HG03039 (cell line): ENCODE data around the gene CCN6.
A peak's percentile ranks its signal among the peaks of the same experiment; 100 is the strongest.
"Not testable (repeated sequence)": the region's sequence is repeated elsewhere in the genome, so short reads cannot be mapped to it uniquely, and the experiment has no call there.

ENCODE experiments used
- ATAC-seq: cut with Tn5 transposase; IDR thresholded peaks from one replicate; pipeline ENCODE4 v1.9.1; 2021; ENCODE audit warnings: mild to moderate bottlenecking, moderate library complexity; ENCODE audit not compliant: unreplicated experiment

Gene CCN6

GRCh38 chr6:112029045-112029822 is 24.7 kb upstream of the CCN6 start:
- ATAC-seq: no peak

GRCh38 chr6:112030206-112030960 is 23.5 kb upstream of the CCN6 start:
- ATAC-seq: no peak

GRCh38 chr6:112030961-112031660 is 22.8 kb upstream of the CCN6 start:
- no peak for ATAC-seq

- ATAC-seq: no peak
Measured at GRCh38 chr6:112031960-112032359, 21.9 kb upstream of the CCN6 start.

GRCh38 chr6:112032728-112033127 is 21.2 kb upstream of the CCN6 start:
- ATAC-seq: no peak

- no peak for ATAC-seq
Measured at GRCh38 chr6:112033791-112034615, 19.9 kb upstream of the CCN6 start.

DNA sequence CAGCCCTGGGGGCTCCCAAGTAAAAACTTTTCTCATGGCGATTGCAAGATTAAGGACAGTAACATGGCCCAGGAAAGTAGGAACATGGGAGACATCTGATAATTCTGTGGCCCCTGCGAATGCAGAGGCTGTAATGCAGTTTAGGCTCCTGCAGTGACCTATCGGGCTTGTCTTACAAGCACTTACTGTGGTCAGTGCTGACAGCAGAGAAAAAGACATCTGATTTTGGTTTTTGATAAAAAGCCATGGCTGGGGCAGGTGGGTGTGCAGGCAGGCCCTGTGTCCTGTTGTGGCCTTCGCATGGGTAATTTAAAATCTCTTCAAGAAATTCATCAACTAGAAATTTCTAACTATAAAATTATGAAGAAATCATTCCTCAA is 19.3 kb upstream of the CCN6 start:
- no peak for ATAC-seq

DNA sequence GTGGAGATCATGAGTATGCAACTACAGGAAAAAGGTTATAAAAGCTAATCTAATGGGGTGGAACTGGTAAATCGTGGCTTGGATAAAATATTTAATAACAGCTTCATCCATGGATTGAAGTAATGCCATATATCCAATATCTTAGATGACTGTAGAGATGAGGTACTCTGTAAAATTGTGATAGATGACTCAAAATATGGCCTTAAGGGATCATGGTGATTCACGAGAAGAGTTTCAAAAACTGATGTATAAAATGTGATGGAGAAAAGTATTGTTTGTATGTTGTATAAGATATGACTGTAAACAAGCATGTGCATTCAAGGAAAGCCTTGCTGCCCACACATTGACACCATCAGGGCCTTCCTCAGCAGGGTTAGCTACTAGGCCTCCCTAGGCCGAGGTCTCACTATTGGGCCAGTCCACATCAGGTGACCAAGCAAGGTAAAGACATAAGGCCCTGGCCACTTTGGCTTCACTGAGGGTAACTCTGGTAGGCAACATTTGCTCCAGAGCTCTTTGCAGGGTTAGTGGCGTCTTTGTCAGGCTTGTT is 17.7 kb upstream of the CCN6 start:
- no peak for ATAC-seq

- ATAC-seq: no peak
Measured at GRCh38 chr6:112037783-112038216, 16.1 kb upstream of the CCN6 start.

- no peak for ATAC-seq
Measured at GRCh38 chr6:112038268-112038667, 15.6 kb upstream of the CCN6 start.

DNA sequence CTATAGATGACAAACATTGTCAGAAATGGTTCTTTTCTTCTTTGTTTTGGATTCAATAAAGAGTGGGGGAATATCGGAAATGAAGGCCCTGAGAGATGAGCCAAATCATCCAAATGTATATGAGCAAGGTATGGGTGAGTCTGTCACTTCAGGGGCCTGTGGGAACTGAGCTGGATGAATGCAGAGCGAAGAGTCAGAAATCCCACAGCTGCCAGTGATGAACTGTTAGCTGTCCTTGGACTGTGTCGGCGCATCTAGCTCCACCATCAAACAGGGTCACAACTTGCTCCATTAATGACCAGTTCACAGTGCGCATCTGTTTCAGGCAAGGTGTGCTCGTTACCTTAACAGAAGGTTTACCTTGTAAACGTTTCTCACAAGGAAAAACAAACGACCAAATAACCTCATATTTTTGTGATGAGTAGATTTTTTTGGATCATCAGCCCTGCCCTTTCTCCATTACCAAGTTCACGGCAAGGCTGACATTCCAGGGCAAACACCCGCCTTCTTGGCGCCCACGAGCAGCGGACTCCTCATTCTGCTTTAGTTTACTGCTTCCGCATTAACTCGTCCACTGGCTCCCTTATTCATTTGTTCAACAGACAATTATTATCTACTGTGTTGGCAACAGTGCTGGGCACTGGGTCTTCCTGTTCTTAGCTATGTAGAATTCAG is 15.0 kb upstream of the CCN6 start:
- no peak for ATAC-seq

GRCh38 chr6:112039431-112039770 is 14.5 kb upstream of the CCN6 start:
- no peak for ATAC-seq

GRCh38 chr6:112040956-112041355 is 12.9 kb upstream of the CCN6 start:
- no peak for ATAC-seq

DNA sequence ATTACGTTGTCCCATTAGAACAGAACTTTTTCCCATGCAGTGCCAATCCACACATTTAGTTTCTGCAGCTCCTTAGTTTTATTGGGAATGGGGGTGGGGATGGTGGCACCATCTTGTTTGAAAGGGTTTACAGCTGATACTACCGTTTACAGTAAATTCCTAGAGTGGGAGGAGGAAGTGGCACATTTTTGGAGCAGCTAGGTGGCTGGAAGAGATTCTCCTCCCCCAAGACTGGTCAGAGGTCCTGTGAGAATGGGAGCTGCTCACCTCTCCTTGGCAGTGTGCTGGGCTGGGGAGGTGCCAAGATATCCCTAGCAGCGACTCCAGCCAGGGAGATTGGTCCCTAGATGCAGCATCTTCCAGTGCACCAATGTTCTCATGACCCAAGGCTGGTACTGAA is 12.4 kb upstream of the CCN6 start:
- no peak for ATAC-seq

- ATAC-seq: peak; percentile 90
Measured at GRCh38 chr6:112043032-112044007, 10.6 kb upstream of the CCN6 start.

DNA sequence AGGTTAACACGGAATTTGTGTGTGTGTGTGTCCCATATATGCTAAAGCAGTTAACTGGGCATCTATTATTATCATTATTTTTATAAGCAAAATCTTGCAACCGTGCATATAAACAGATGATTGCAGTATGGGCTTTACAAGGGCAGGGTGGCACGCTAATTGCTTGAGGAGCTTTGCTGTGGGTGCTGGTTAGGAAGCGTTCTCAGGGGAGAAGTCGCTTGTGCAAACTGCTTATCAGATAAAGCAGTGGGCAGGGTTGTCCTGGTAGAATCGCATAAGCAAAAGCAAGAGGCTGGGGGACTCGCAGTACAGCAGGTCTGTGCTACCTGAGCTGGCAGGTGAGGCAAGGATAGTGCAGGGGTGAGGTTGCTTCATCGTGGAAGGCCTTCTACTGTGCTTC is 9.7 kb upstream of the CCN6 start:
- no peak for ATAC-seq

DNA sequence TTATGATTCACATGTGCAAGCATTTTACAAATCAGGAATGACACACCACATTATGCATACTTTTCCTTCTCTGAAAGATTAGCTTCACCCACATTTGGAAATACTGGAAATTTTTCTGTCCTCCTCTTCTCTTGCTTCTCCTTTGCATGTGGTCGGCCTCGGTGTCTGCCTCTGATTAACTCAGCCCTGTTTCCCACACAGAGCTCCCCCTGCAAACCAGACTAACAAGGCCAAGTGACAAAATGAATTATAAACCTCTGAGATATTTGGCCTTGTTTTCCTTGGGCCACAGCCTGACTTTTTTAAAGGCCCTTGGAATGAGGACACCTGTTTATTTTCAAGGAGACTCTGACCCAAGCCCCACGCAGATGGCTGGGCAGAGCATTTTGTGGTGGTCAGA is 9.0 kb upstream of the CCN6 start:
- ATAC-seq: no peak

- ATAC-seq: not testable (repeated sequence)
Measured at GRCh38 chr6:112047523-112047922, 6.4 kb upstream of the CCN6 start.
